ENCODE measurements around the gene LUZP2. TPM values are rescaled to one million over a fixed set of nuclear protein-coding genes. Genes with fewer than 3 reads are reported as not detected.

LUZP2 gene
- total RNA-seq, 1 donor from 2014 or later = 0.96 TPM

DNA sequence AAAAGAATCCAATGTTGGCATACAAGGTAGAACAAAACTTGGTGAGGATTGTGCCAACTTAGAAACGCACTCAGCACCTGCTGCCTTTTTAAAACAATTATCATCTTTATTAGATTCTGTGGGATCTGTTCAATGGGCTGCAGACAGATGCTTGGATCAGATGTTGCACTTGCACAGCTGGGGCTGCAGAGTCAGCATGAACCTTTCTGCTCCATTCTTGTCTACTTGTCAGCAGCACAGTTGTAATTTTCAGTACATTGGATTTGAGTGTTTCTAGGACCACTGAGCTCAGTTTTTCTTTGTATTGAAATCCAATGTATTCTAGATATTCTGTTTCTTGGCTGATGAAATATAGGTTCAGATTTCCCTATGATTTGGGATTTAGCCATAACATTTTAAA lies 164.5 kb downstream of the LUZP2 start:
- H3K36me3 Mint-ChIP-seq (ENCODE audit: unreplicated experiment) = no peaks in the 10 kb centered on the region
- H3K4me3 Mint-ChIP-seq (ENCODE audit: unreplicated experiment) = no peak overlapping the region
- TF ChIP-seq, protein P1, sequence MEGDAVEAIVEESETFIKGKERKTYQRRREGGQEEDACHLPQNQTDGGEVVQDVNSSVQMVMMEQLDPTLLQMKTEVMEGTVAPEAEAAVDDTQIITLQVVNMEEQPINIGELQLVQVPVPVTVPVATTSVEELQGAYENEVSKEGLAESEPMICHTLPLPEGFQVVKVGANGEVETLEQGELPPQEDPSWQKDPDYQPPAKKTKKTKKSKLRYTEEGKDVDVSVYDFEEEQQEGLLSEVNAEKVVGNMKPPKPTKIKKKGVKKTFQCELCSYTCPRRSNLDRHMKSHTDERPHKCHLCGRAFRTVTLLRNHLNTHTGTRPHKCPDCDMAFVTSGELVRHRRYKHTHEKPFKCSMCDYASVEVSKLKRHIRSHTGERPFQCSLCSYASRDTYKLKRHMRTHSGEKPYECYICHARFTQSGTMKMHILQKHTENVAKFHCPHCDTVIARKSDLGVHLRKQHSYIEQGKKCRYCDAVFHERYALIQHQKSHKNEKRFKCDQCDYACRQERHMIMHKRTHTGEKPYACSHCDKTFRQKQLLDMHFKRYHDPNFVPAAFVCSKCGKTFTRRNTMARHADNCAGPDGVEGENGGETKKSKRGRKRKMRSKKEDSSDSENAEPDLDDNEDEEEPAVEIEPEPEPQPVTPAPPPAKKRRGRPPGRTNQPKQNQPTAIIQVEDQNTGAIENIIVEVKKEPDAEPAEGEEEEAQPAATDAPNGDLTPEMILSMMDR (IDR thresholded peaks at IDR 0.05; ENCODE audit: partially characterized antibody, unreplicated experiment) = no peak
- H3K9me3 Mint-ChIP-seq (ENCODE audit: unreplicated experiment) = peaks cover 4% of the 10 kb centered on the region
- no peak overlapping the region for H3K27ac Mint-ChIP-seq (ENCODE audit: unreplicated experiment)
- peaks cover 2% of the 10 kb centered on the region for H3K27me3 Mint-ChIP-seq (ENCODE audit: unreplicated experiment)
- H3K4me1 Mint-ChIP-seq (ENCODE audit: low read depth, unreplicated experiment) = no peaks in the 10 kb centered on the region
- DNase-seq = peak; percentile 25

DNA sequence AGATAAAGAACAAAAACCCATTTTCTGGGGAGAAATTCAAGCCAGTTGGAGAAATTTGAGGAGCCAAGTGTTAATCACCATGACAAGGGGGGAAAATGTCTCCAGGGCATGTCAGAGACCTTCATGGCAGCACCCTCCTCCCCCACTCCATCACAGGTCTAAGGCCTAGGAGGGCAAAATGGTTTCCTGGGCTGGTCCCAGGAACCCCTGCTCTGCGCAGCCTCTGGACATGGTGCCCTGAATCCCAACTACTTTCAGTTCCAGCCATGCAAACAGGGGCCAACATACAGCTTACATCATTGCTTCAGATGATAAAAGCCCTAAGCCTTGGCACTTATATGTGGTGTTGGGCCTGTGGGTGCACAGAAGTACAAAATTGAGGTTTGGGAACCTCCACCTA lies 167.5 kb downstream of the LUZP2 start:
- H3K27ac Mint-ChIP-seq (ENCODE audit: unreplicated experiment) = no peak overlapping the region
- no peaks in the 10 kb centered on the region for H3K36me3 Mint-ChIP-seq (ENCODE audit: unreplicated experiment)
- no peak for DNase-seq
- H3K4me3 Mint-ChIP-seq (ENCODE audit: unreplicated experiment) = no peak overlapping the region
- peaks cover 4% of the 10 kb centered on the region for H3K9me3 Mint-ChIP-seq (ENCODE audit: unreplicated experiment)
- peaks cover 2% of the 10 kb centered on the region for H3K27me3 Mint-ChIP-seq (ENCODE audit: unreplicated experiment)
- TF ChIP-seq, protein P1 (IDR thresholded peaks at IDR 0.05; ENCODE audit: partially characterized antibody, unreplicated experiment) = no peak
- H3K4me1 Mint-ChIP-seq (ENCODE audit: low read depth, unreplicated experiment) = no peaks in the 10 kb centered on the region

DNA sequence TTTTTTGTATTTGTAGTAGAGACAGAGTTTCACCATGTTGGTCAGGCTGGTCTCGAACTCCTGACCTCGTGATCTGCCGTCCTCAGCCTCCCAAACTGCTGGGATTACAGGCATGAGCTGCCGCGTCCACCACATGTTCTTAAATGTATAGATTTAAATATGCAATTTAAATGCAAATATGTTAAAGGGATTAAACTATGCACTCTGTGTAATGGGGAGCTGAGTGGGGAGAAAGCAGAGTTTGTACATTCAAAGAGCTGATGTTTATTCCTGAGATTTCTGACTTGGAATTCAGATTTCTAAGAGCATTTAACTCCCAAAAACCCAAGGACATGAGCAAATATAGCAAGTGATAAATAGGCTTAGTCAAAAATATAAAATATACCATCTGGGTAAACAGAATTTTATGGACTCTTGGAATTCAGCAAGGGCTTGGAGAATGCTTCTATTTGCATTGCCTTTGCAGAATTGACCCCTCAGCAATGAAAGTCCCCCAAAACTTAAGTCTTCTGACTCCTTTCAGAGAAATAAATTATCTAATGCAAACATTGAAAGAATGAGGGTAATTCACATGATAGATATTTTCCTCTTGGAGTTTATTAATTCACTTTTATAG lies 170.6 kb downstream of the LUZP2 start:
- H3K4me3 Mint-ChIP-seq (ENCODE audit: unreplicated experiment) = no peak overlapping the region
- H3K36me3 Mint-ChIP-seq (ENCODE audit: unreplicated experiment) = no peaks in the 10 kb centered on the region
- no peaks in the 10 kb centered on the region for H3K4me1 Mint-ChIP-seq (ENCODE audit: low read depth, unreplicated experiment)
- TF ChIP-seq, protein P1 (IDR thresholded peaks at IDR 0.05; ENCODE audit: partially characterized antibody, unreplicated experiment) = no peak
- H3K27me3 Mint-ChIP-seq (ENCODE audit: unreplicated experiment) = no peaks in the 10 kb centered on the region
- no peak overlapping the region for H3K27ac Mint-ChIP-seq (ENCODE audit: unreplicated experiment)
- peaks cover 1% of the 10 kb centered on the region for H3K9me3 Mint-ChIP-seq (ENCODE audit: unreplicated experiment)
- DNase-seq = no peak

DNA sequence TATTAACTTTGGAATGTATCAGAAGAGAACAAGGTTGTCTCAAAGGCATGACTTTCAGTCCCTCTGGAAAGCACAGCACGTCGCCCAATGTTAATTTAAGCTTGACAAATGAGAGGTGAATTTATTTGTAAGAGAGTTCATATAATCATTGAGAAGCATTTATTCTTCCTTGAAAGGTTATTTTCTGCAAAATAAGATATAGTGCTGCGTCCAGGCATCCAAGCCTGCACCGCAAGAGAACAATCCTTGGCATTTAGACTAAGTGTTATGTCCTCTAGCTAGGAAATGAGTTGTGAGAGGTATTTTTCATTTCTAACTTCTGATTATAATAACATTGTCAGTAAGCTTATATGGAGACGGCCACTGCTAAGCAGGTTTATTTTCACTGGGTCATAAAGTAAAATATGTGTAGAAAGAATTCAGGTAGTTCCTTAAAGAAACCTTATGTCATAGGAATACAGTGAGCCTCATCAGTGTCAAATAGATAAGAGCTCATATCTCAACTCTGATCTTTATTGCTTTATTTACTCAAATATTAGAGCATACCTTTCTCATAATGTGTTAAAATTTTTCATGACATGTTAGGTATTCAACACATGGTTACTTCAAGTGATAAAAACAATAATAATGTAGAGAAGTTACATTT lies 182.0 kb downstream of the LUZP2 start:
- Mint-ChIP-seq H3K9me3 (ENCODE audit: unreplicated experiment) (no peaks in the 10 kb centered on the region), H3K4me3 (ENCODE audit: unreplicated experiment) (no peak overlapping the region), H3K27ac (ENCODE audit: unreplicated experiment) (no peak overlapping the region), H3K4me1 (ENCODE audit: low read depth, unreplicated experiment) (no peaks in the 10 kb centered on the region), H3K36me3 (ENCODE audit: unreplicated experiment) (no peaks in the 10 kb centered on the region), H3K27me3 (ENCODE audit: unreplicated experiment) (peaks cover 2% of the 10 kb centered on the region)
- TF ChIP-seq, protein P1 (IDR thresholded peaks at IDR 0.05; ENCODE audit: partially characterized antibody, unreplicated experiment) = no peak
- no peak for DNase-seq

DNA sequence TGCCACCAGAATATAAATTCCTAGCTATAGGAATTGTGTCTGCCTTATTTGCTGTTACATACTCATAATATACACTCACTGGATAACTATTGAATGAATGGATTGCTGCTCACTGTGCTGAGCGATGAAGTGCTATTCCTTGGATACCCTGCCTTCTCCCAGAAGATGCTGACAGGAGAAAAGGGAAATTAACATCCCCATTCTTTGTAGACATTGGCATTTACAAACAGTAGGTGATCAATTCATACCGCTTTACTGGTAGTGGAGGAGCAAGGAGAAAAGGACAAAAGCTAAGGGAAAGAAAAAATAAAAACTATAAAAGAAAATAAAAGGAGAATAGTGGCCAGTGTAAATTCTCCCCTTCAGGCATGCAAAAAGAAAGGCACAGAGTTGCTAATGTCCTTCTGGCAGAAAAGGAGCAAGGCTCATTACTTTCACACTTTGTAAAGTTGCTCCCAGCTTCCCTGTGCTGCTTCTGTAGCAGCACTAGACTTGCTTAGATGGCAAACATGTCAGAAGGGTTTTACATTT lies 183.0 kb downstream of the LUZP2 start:
- no peak for DNase-seq
- Mint-ChIP-seq H3K9me3 (ENCODE audit: unreplicated experiment) (no peaks in the 10 kb centered on the region), H3K4me3 (ENCODE audit: unreplicated experiment) (no peak overlapping the region), H3K27me3 (ENCODE audit: unreplicated experiment) (peaks cover 2% of the 10 kb centered on the region), H3K27ac (ENCODE audit: unreplicated experiment) (no peak overlapping the region), H3K36me3 (ENCODE audit: unreplicated experiment) (no peaks in the 10 kb centered on the region), H3K4me1 (ENCODE audit: low read depth, unreplicated experiment) (no peaks in the 10 kb centered on the region)
- TF ChIP-seq, protein P1 (IDR thresholded peaks at IDR 0.05; ENCODE audit: partially characterized antibody, unreplicated experiment) = no peak
